ENCODE data around the gene MPST.

MPST gene

DNA sequence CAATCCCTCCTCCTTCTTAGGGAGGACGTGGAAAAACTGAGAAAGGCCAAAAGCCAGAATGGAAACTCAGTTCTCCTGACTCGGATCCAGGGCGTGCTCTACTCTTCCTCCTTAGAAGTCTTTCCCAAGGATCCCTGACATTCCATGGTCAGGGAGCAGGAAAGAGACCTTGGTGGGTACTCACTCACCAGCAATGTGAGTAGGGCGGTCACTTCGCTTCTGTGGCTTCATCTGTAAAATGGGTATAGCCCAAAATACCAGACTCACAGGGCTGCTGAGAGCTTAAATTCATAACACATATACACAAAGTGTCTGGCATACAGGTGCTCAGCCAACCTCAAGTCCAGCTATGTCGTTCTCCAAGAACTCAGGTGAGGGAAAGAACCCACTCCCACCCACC, 31.4 kb downstream of the MPST start:
- no peaks in the 10 kb centered on the region for H3K36me3 ChIP-seq (ENCODE audit: control insufficient read depth, insufficient read depth, low read length)
- no peaks in the 10 kb centered on the region for H3K9me3 ChIP-seq (ENCODE audit: control insufficient read depth, low read length)
- no peaks in the 10 kb centered on the region for H3K4me1 ChIP-seq
- H3K27me3 ChIP-seq (ENCODE audit: control insufficient read depth, insufficient read depth, low read length): no peaks in the 10 kb centered on the region
- H3K4me2 ChIP-seq (ENCODE audit: low read length): no peak overlapping the region
- H2AFZ ChIP-seq: no peak overlapping the region
- TF ChIP-seq, protein P1, sequence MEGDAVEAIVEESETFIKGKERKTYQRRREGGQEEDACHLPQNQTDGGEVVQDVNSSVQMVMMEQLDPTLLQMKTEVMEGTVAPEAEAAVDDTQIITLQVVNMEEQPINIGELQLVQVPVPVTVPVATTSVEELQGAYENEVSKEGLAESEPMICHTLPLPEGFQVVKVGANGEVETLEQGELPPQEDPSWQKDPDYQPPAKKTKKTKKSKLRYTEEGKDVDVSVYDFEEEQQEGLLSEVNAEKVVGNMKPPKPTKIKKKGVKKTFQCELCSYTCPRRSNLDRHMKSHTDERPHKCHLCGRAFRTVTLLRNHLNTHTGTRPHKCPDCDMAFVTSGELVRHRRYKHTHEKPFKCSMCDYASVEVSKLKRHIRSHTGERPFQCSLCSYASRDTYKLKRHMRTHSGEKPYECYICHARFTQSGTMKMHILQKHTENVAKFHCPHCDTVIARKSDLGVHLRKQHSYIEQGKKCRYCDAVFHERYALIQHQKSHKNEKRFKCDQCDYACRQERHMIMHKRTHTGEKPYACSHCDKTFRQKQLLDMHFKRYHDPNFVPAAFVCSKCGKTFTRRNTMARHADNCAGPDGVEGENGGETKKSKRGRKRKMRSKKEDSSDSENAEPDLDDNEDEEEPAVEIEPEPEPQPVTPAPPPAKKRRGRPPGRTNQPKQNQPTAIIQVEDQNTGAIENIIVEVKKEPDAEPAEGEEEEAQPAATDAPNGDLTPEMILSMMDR (IDR thresholded peaks at IDR 0.05): no peak
- H3K9ac ChIP-seq: no peak overlapping the region
- H3K27ac ChIP-seq: no peak overlapping the region
- no peaks in the 10 kb centered on the region for H3K79me2 ChIP-seq
- no peak overlapping the region for H3K4me3 ChIP-seq (ENCODE audit: low read depth, low read length)

DNA sequence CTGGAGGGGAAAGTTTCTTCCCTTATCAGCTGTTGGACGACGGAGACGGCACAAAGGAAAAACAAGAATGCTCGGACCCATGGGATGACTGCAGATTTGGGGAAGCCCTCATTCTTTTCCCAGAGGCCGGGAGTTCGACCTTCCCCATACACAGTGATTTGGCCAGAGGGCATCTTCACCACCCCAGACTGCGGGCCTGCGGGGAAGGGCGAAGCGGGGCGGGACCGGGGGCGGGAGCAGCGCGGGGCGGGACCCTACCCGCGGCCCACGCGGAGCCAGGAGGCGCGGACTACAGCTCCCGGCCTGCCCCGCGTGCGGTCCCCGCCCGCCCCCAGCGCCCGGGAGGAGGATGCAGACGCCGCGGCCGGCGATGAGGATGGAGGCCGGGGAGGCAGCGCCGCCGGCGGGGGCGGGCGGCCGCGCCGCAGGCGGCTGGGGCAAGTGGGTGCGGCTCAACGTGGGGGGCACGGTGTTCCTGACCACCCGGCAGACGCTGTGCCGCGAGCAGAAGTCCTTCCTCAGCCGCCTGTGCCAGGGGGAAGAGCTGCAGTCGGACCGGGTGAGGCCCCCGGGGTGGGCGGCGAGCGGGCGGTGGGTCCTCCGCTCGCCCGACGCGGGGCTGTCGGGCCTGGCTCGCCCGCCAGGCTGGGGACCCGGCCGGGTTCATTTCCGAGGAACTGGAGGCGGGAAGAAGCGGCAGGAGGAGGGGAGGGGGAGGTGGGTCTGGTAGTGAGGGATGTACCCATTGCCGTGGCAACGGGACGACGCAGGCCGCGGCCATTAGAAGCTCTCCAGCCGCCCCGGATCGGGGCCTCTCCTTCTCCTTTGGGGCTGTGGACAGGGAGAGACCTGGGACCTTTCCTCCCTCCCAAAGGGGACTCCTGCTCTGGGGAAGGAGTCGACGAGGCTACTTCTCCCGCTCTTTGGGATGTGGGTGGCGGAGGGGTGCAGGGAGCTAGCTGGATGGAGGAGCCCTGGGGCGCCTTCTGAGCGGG, 32.1 kb downstream of the MPST start, which contains the start of gene KCTD17:
Gene KCTD17 (plus strand): TSS at position 352 of the 995 bp plus-strand sequence. CDS start 19 bp downstream, at position 371.
- H3K9me3 ChIP-seq (ENCODE audit: control insufficient read depth, low read length): no peaks in the 10 kb centered on the region
- peak within 1 kb of the TSS; percentile 75 for H2AFZ ChIP-seq
- H3K4me2 ChIP-seq (ENCODE audit: low read length): peak within 1 kb of the TSS; percentile 92
- no peaks in the 10 kb centered on the region for H3K79me2 ChIP-seq
- peak within 1 kb of the TSS; percentile 58 for H3K4me3 ChIP-seq (ENCODE audit: low read depth, low read length)
- H3K9ac ChIP-seq: no peak within 1 kb of the TSS
- H3K4me1 ChIP-seq: no peaks in the 10 kb centered on the region
- TF ChIP-seq, protein P1 (IDR thresholded peaks at IDR 0.05): no peak
- H3K27ac ChIP-seq: no peak within 1 kb of the TSS
- H3K27me3 ChIP-seq (ENCODE audit: control insufficient read depth, insufficient read depth, low read length): no peaks in the 10 kb centered on the region
- H3K36me3 ChIP-seq (ENCODE audit: control insufficient read depth, insufficient read depth, low read length): no peaks in the 10 kb centered on the region

DNA sequence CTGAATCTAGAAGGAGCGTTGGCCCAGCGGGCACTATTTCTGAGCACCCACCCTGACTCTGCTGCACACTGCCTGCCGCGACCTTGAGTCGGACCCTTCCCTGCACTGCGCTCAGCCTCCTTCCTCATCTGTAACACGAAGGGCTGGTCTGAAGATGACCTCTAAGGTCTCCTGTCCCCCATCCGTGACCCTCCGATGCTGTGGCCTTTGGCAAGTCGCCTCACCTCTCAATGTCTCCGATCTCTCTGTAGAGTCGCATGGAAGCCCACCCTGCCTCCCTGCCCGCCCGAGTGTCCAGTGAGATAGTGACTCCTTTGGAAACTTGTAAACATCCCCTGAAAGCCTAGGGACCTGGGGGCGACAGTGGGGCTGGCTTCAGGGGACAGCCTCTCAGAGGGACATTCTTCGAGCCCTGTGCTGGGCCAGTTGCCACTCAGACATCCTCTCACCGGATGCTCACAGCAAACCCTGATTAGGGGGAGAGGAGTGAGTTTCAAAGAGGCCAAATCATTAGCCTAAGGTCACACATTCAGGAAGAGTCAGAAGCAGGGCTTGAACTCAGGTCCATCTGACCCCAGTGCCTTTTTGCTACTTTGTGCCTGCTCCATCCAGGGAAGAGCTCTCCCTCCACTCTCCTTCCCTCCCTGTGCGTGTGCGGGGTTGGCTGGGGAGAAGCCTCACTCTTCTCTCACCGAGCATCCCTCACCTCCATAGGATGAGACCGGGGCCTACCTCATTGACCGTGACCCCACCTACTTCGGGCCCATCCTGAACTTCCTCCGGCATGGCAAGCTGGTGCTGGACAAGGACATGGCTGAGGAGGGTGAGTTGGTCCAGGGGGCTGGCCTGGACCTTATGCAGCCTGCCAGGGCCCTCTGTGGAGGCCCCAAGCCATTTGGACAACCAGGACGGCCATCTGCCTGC, 33.1 kb downstream of the MPST start:
- H3K4me2 ChIP-seq (ENCODE audit: low read length): peak overlapping the region; percentile 92
- no peak overlapping the region for H3K9ac ChIP-seq
- H3K36me3 ChIP-seq (ENCODE audit: control insufficient read depth, insufficient read depth, low read length): no peaks in the 10 kb centered on the region
- H3K4me3 ChIP-seq (ENCODE audit: low read depth, low read length): peak overlapping the region; percentile 58
- H3K79me2 ChIP-seq: no peaks in the 10 kb centered on the region
- H3K27me3 ChIP-seq (ENCODE audit: control insufficient read depth, insufficient read depth, low read length): no peaks in the 10 kb centered on the region
- no peak overlapping the region for H3K27ac ChIP-seq
- TF ChIP-seq, protein P1 (IDR thresholded peaks at IDR 0.05): no peak
- H3K9me3 ChIP-seq (ENCODE audit: control insufficient read depth, low read length): no peaks in the 10 kb centered on the region
- no peaks in the 10 kb centered on the region for H3K4me1 ChIP-seq
- peak overlapping the region; percentile 75 for H2AFZ ChIP-seq

DNA sequence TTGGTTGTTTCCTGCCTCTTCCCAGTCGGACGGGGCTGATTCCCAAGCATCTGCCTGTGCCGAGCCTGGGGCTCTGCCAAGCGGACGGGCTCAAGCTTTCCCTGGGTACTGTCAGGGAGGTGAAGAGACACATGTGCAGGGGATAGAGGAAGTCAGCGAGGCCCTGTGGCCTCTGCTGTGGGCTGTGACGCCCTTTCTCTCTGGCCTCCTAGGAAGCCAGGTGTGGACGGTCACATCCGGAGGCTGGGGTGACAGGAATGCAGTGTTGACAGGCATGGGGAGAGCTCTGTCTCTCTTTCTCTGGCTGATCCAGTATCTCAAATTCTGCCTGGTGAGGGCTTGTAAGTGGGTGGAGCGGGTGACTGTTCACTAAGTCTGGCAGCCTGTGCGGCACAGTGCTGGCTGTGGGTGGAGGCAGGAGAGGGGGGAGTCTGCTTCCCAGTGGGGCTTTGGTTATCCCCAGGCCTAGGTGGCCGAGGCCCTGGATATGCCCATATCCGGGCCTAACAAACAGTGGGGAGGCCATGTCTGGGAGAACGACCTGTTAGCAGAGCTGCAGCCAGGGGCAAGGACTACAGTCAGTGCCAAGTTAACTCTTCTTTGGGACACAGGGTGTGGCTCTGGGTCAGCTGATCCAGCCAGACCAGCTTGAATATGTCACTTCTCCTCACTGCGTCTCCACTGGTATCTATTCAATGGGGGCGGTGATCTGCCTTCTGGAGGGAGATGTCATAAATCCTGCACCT, 33.9 kb downstream of the MPST start:
- H3K9ac ChIP-seq: no peak overlapping the region
- TF ChIP-seq, protein P1 (IDR thresholded peaks at IDR 0.05): no peak

More for the DNA sequence above, 33.9 kb downstream of the MPST start:
- Histone ChIP-seq H3K27ac (no peak overlapping the region), H3K4me2 (ENCODE audit: low read length) (no peak overlapping the region), H3K27me3 (ENCODE audit: control insufficient read depth, insufficient read depth, low read length) (no peaks in the 10 kb centered on the region), H3K4me3 (ENCODE audit: low read depth, low read length) (no peak overlapping the region), H3K36me3 (ENCODE audit: control insufficient read depth, insufficient read depth, low read length) (no peaks in the 10 kb centered on the region), H3K4me1 (no peaks in the 10 kb centered on the region), H3K79me2 (no peaks in the 10 kb centered on the region), H2AFZ (no peak overlapping the region), H3K9me3 (ENCODE audit: control insufficient read depth, low read length) (no peaks in the 10 kb centered on the region)
